H1 (cell line): Measurements from ENCODE around the gene AVPI1.

Source experiments
- EGR1 ChIP-seq: IDR thresholded peaks from 2 replicates; pipeline ENCODE4 v1.6.1; 2011; ENCODE audit warnings: low read depth, low read length, borderline replicate concordance
- EP300 ChIP-seq, 2 experiments: IDR thresholded peaks; 1 replicate in 1 of 2; 2 replicates in 1 of 2; pipeline ENCODE4 v1.6.1; 2011 to 2012; ENCODE audit warnings: low read depth in 2 of 2, low read length in 2 of 2, mild to moderate bottlenecking in 2 of 2, borderline replicate concordance in 1 of 2, inconsistent platforms in 1 of 2, moderate library complexity in 1 of 2
- JUN ChIP-seq: IDR thresholded peaks from 2 replicates; pipeline ENCODE4 v1.6.1; 2011; ENCODE audit warnings: low read depth, mild to moderate bottlenecking, improper control_type of control experiment, low read length
- SP1 ChIP-seq: IDR thresholded peaks from 2 replicates; pipeline ENCODE4 v1.6.1; 2011; ENCODE audit warnings: low read depth, low read length
- TBP ChIP-seq: IDR thresholded peaks from 2 replicates; pipeline ENCODE4 v1.6.1; 2011; ENCODE audit warnings: low read depth, low read length, improper control_type of control experiment
- TF ChIP-seq, protein P1 (sequence below), 3 experiments: IDR thresholded peaks; 1 replicate in 2 of 3; 2 replicates in 1 of 3; pipeline versions ENCODE4 v1.5.1 to v1.6.1; 2011; ENCODE audit warnings: low read length in 3 of 3, mild to moderate bottlenecking in 3 of 3, inconsistent platforms in 2 of 3, low read depth in 1 of 3, moderate library complexity in 1 of 3; ENCODE audit not compliant: insufficient read depth in 1 of 3; ENCODE audit errors: control extremely low read depth in 1 of 3
- TF ChIP-seq, protein P2 (sequence below): IDR thresholded peaks from 2 replicates; pipeline ENCODE4 v1.6.1; 2012; ENCODE audit warnings: inconsistent platforms

- TF ChIP-seq, protein P1, sequence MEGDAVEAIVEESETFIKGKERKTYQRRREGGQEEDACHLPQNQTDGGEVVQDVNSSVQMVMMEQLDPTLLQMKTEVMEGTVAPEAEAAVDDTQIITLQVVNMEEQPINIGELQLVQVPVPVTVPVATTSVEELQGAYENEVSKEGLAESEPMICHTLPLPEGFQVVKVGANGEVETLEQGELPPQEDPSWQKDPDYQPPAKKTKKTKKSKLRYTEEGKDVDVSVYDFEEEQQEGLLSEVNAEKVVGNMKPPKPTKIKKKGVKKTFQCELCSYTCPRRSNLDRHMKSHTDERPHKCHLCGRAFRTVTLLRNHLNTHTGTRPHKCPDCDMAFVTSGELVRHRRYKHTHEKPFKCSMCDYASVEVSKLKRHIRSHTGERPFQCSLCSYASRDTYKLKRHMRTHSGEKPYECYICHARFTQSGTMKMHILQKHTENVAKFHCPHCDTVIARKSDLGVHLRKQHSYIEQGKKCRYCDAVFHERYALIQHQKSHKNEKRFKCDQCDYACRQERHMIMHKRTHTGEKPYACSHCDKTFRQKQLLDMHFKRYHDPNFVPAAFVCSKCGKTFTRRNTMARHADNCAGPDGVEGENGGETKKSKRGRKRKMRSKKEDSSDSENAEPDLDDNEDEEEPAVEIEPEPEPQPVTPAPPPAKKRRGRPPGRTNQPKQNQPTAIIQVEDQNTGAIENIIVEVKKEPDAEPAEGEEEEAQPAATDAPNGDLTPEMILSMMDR (IDR thresholded peaks at IDR 0.05; ENCODE audit: control extremely low read depth in 1 of 3, insufficient read depth in 1 of 3, low read depth in 1 of 3, low read length in 3 of 3) = peak in 1 of 3 experiments; percentile 0; a peak in 1 of 4 replicates
- TF ChIP-seq JUN = no peak
- 0 out of 2 replicates have a peak, but pooled peaks have one; percentile 4 for TF ChIP-seq SP1
- TF ChIP-seq, protein P2, sequence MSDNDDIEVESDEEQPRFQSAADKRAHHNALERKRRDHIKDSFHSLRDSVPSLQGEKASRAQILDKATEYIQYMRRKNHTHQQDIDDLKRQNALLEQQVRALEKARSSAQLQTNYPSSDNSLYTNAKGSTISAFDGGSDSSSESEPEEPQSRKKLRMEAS = peak; percentile 69
- TF ChIP-seq TBP = no peak
- no peak for TF ChIP-seq EGR1
- TF ChIP-seq EP300 (IDR thresholded peaks at IDR 0.05; ENCODE audit: borderline replicate concordance in 1 of 2, low read depth in 2 of 2, low read length in 2 of 2) = no peak
These were observed 39.7 kb upstream of the AVPI1 start for GRCh38 chr10:97726636-97727178.
